GM18507 (cell line): ENCODE data around the gene ADPRHL1.
"Not testable (repeated sequence)": the region's sequence is repeated elsewhere in the genome, so short reads cannot be mapped to it uniquely, and the experiment has no call there.

ENCODE experiments used
- DNase-seq: peaks from one replicate; pipeline ENCODE4 v3.0.0; 2011; ENCODE audit warnings: low read depth; ENCODE audit not compliant: insufficient read length; ENCODE audit errors: extremely low spot score
- FAIRE-seq: peaks from 2 replicates; lab custom pipeline; 2011; peaks lifted over from hg19 to GRCh38; lab: Jason Lieb, UNC

The ADPRHL1 gene

DNA sequence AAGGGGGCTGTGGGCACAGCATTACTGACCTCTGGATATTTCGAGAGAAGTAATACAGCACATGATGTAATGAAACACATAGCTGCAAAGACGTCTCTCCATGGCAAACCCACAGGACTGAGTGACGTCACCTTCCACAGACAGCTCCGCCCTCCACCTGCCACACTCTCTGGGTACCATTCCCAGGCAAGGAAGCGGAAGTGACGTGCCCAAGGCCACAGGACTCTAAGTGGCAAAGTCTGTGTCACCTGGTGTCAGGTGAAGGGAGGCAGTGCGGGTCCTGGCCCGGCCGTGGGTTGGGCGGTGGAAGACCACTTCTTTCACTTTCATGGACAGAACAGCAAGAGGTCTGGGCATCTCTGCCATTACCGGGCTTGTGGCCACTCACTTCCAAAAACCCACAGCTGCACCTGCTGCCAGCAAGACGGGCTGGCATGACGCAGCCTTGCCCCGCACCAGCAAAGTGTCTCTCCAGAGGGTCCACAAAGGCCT, 6.8 kb upstream of the ADPRHL1 start:
- DNase-seq (no peak), FAIRE-seq (no peak)

DNA sequence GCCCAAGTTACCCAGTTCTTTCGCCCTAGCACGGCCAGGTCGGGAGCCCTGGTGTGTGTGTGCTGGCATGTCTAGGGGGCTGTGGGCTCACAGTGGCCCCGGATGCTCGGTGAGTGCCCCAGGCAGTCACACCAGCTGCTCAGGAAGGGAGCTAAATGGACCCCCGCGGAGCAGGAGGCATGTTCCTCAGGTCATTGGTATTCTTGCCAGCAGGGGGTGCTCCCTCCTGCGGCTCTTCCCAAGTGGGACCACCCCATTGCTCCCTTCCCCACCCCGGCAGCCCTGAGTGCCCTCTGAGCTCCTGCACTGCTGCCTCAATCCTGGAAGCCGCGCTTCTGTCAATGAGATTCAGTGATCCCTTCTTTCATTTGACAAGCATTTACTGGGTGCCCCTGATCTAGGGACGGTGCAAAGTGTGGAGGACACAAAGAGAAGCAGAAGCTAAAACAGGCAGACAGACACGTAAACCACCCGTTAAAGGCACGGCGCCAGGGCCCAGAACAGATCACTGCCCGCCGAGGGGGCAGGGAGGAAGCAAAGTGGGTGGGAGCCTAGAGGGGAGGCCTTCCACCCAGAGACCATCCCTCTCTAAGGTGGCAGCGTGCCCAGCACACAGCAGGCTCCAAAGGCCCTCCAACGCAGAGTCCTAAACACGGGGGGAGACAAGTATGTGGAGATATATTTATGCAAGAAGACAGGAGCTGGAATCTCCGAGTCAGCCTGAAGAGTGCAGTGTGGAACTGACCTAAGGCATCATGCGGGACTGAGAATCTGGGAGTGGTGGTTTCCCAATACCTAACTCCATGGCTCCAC, 5.2 kb upstream of the ADPRHL1 start:
- no peak for FAIRE-seq
- DNase-seq: no peak

DNA sequence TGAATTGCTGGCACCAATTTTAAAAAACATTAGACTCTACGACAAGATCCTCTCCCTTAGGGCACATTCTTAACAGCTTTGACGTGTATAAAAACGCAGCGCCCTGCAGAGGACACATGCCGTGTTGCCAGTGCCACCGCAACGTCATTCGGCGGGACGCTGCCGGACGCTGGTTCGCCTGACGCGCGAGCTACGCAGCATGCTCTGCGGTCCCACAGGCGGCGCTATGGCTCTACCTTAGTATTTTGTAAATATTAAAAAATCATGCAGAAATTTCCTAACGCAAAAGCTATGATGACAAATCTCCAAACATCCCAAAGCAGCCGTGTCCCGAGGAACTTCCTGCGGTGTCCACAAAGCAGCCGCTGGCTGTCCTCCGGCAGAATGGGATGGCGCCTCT, 4.2 kb upstream of the ADPRHL1 start:
- DNase-seq: no peak
- no peak for FAIRE-seq

DNA sequence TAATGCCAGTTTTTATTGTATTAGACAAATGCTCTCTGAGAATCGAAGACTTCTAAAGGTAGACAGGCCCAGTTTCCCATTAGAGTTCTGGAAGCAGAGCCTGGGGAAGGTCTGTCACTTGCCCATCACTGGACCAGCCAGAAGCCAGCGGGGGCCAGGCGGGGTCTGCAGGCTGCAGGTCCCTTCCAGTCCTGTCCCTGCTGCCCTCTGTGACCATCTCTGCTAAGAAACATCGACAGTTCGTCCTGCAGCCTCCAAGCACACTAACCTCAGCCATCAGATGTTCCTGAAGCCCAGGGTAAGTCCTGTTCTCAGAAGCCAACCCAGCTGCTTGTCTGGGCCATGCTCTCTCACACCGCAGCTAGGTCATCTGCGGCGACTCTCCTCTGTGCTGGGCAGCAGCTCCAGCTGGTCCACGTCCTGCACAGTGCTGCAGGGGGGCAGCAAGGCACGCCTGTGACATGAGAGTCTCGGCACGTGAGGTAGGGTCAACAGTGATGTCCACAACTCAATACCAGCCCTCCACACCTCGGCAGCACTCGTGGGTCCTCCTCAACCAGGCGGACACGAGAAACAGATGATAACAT, 2.9 kb upstream of the ADPRHL1 start:
- DNase-seq: no peak
- FAIRE-seq: no peak

DNA sequence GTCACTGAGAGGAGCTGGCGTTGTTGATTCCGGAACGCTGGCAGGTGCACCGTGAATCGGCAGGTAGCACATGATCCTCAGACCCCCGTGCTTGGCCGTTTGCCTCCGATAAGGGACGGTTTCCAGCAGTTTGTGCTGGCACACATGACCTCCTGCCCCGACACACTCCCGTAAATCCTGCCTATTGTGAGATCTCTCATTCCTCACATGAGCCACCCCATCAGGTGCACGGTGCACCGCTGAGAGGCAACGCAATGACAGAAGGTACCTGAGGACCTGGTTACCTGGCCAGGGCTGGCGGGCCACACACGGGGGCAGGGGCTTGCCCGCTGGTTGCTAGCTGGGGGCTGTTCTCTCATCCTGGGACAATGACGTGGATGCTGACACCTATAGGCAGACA, 2.1 kb upstream of the ADPRHL1 start:
- no peak for FAIRE-seq
- DNase-seq: no peak

DNA sequence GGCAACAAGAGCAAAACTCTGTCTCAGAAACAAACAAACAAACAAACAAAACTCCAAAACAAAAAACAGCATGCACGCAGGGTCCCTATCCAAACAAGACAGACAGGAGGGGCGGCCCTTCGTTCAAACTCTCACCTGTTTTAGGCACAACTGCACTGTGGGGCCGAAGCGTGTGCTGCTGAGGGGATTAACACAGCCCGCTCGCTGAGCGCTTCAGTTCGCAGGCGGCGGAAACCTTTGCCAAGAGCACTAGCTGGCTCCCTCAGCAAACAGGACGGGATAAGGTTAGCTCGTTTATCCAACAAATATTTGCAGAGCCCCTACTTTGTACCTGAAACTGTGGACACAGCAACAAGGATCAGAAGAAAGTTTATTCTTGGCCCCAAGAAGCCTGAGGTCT, 1.6 kb upstream of the ADPRHL1 start:
- no peak for DNase-seq
- FAIRE-seq: no peak

DNA sequence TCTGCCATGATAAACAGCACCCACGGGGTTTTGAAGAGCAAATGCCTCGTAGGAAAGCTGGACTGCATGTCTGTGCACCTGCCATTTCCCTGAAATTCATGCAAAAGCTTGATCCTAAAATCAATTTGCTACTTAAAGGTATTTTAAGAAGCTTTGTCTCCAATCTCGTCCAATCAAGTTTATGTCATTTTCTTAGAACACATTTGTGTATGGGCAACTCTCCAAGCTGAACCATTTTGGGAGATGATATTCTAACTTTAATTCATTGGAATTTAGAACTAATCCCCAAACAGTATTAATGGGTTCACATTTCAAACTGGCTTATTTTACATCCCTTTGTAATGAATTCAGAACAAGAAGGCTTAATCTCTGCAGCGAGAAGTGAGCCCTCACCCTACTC, 822 bp downstream of the ADPRHL1 start:
- no peak for FAIRE-seq
- DNase-seq: no peak

DNA sequence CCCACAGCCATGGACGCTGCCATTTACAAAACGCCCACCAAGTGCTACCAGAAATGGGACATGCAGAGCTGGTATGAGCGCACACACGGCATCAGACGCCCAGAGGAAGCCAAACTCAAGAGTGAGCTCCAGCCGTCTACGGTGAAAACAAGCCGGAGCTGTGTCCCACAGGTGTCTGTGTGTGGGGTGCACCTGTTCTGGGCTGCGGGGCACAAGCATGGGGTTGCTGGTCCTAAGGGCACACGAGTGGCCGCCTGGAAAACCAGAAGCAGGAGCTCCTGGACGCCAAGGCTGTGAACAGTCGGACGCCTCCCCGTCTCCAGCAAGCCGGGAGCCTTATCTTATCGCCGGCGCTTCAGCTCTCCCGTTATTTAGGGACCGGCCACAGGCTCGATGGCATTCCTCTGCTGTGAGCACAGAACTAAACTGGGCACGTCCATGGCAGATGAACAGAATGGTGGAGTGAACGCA, 1.3 kb downstream of the ADPRHL1 start:
- FAIRE-seq: no peak

DNA sequence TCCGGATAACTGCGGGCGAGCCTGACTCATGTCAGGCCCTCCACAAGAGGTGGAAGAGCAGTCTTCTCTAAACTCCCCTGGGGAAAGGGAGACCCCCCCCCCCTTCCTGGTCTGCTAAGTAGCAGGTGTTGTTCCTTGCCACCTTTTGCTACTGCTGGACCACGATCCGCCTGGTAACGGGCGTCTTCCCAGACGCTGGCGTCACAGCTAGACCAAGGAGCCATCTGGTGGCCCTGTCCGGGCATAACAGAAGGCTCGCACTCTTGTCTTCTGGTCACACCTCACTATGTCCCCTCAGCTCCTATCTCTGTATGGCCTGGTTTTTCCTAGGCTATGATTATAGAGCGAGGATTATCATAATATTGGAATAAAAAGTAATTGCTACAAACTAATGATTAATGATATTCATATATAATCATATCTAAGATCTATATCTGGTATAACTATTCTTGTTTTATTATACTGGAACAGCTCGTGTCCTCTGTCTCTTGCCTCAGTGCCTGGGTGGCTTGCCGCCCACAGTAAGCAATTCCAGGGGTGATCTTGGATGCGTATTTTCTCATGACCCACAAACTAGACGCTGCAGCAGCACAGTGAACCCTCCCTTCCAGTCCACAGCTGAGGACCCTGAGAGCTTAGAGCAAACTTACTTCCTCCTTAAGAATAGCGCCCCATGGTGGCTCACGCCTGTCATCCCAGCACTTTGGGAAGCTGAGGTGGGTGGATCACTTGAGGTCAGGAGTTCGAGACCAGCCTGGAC, 2.2 kb downstream of the ADPRHL1 start:
- not testable (repeated sequence) for FAIRE-seq, DNase-seq

More for the DNA sequence above, 1.3 kb downstream of the ADPRHL1 start:
- no peak for DNase-seq

DNA sequence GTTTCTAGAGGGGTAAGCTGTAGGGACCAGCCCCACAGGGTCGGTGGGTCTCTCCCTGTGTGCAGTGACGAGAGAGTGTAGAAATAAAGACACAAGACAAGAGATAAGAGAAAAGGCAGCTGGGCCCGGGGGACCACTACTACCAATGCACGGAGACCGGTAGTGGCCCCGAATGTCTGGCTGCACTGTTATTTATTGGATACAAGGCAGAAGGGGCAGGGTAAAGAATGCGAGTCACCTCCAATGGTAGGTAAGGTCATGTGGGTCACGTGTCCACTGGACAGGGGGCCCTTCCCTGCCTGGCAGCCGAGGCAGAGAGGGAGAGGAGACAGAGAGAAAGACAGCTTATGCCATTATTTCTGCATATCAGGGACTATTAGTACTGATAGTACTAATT, 2.9 kb downstream of the ADPRHL1 start:
- not testable (repeated sequence) for DNase-seq, FAIRE-seq

DNA sequence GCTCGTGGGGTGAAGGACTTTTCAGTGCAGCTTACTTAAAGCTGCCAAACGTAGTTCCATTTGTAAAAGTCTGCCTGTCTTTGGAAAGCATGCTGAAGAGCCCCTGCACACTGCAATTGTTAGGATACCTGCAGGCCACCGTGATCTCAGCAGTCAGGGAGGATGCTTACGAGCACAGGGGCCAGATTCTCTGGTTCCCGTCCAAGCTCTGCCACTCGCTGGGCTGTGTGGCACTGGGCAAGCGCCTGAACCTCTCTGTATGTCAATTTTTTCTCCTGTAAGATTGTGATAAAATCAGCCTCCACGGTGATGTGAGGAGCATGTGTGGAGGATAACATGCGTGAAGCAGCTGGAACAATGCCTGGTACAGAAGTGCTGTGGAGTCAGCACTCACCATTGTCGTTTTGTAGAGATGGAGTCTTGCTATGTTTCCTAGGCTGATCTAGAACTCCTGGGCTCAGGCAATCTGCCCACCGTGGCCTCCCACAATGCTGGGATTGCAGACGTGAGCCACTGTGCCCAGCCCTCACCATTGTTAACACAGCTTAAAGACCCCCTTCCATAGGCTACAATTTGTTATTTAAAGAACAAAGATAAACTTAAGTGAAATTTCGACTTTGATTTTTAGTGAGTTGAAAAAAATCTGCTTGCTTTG, 3.5 kb downstream of the ADPRHL1 start:
- FAIRE-seq (no peak), DNase-seq (no peak)

DNA sequence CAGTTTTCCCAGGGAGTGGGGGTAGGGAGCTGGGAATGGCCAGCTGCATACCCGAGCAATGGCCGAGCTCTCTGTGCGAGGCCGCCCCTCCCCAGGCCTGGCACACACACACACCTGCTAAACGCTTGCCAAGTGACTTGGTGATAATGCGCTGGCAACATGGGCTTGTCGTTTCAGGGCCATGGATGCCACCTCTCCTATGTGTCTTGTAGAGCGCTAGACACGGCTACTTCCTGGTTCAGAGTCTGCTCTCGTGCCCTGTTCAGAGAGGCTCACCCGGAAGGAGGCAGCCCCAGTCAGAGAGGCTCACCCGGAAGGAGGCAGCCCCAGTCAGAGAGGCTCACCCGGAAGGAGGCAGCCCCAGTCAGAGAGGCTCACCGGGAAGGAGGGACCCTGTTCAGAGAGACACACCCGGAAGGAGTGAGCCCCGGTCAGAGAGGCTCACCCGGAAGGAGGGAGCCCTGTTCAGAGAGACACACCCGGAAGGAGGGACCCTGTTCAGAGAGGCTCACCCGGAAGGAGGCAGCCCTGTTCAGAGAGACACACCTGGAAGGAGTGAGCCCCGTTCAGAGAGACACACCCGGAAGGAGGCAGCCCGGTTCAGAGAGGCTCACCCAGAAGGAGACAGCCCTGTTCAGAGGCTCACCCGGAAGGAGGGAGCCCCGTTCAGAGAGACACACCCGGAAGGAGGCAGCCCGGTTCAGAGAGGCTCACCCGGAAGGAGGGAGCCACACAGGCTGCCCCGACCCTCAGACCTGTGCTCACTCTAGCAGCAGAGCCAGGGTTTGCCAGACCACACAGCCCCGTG, 4.2 kb downstream of the ADPRHL1 start:
- DNase-seq: no peak
- no peak for FAIRE-seq

DNA sequence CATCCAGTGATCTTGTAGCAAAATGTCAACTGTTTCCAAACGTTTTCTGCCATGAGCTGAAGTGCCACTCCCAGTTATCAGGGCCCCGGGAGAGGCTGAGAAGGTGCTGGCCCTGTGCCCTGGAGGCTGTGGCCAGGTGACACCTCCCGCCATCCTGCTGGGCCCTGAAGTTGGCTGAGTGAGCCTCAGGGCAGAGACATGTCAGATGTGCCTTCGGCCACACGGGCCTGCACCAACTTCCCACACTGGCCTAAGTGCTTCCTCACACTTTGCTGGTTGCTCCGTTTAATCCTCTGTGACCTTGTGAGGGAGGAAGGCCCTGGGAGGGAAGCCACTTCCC, 4.8 kb downstream of the ADPRHL1 start:
- no peak for FAIRE-seq
- no peak for DNase-seq

DNA sequence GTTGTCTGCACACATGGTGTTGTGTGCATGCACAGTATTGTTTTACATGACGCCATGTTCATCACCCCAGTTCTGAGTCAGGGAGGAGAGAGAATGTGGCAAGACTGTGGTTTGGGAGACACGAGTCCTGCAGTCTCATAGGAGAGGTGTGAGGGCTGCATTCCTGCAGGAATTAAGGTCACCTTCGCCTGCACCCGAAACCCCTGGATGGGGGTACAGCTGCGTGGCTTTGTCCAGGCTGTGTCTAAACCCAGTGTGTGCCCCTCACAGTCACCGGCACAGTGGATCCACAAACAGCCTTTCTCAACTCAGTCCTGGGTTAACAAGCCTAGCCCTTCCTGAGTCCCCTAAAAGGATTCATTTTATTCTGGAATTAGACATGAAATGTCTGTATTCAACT, 5.7 kb downstream of the ADPRHL1 start:
- FAIRE-seq (no peak), DNase-seq (no peak)

DNA sequence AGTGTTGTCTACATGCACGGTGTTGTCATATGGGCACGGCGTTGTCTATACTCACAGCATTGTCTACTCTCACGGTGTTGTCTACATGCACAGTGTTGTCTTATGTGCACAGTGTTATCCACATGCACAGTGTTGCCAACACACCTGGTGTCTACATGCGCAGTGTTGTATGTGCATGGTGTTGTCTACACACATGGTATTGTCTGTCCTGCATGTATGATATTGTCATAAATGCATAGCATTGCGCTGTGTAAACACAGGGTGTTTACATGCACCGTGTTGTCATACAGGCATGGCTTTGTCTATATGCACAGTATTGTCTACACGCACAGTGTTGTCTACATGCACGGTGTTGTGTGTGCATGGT, 6.8 kb downstream of the ADPRHL1 start:
- no peak for FAIRE-seq

DNA sequence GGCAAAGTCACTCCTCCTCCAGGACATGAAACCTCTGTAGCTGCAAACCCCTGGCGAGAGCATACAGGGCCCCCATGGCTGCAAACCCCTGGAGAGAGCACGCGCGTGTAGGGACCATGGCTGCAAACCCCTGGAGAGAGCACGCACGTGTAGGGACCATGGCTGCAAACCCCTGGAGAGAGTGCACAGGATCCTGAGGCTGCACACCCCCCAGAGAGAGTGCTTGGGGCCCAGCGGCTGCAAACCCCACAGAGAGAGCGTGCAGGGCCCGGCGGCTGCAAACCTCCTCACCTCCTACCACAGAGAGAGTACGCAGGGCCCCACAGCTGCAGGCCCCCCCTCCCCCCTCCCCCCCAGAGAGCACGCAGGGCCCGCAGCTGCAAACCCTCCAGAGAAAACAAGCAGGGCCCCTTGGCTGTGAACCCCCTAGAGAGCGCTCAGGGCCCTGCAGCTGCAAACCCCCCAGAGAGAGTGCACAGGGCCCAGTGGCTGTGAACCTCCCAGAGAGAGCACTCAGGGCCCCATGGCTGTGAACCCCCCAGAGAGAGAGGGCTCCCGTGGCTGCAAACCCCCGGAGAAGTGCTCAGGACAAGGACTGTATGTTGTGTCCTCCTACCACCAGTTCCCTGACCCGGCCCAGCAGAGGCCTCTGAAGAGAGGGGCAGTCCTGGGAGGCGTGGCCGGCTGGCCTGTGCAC, 7.3 kb downstream of the ADPRHL1 start:
- DNase-seq (no peak), FAIRE-seq (no peak)

More for the DNA sequence above, 6.8 kb downstream of the ADPRHL1 start:
- no peak for DNase-seq

DNA sequence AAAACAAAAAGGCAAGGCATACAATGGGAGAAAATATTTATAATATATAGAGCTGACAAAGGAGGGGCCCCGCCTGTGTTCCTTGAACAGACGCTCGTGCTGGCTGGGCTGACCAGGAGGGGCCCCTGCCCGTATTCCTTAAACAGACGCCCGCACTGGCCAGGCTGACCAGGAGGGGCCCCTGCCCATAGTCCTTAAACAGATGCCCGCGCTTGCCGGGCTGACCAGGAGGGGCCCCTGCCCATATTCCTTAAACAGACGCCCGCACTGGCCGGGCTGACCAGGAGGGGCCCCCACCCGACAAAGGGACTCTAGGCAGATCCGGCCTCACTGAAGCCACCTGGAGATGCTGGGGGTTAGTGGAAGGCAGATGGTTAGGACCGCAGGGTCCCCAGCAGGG, 9.3 kb downstream of the ADPRHL1 start:
- FAIRE-seq: no peak
- DNase-seq: no peak

DNA sequence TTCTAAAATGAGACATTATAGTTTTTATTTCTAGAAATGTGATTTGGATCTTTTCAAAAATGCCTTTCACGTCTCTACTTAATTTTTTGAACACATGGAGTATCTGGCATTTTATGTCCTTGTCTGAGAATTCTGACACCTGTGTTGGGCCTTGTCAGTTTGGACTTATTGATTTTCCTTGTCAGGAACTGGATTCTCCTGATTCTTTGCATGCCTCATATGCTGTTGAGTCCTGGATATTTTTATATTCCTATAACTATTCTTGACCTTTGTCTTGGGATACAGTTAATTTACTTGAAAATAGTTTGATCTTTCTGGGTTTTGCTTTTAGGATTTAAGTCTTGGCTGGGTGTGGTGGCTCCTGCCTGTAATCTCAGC, 10.3 kb downstream of the ADPRHL1 start:
- FAIRE-seq (no peak), DNase-seq (no peak)
